Erythroblast (primary cell): ENCODE results near the gene POTEG.
"Not testable (repeated sequence)": the region's sequence is repeated elsewhere in the genome, so short reads cannot be mapped to it uniquely, and the experiment has no call there.

Experiments
- GATA1 ChIP-seq: IDR thresholded peaks from 2 replicates; pipeline ENCODE4 v1.6.1; 2011; ENCODE audit warnings: low read depth, mild to moderate bottlenecking, control low read depth, low read length, moderate library complexity
- POLR2A ChIP-seq: IDR thresholded peaks from 2 replicates; pipeline ENCODE4 v1.6.1; 2011; ENCODE audit warnings: mild to moderate bottlenecking, low read length

GRCh38 chr14:19433765-19434164, 376 bp downstream of the POTEG start:
- TF ChIP-seq POLR2A, GATA1: not testable (repeated sequence)
